ENCODE measurements around the gene PAGR1. TPM values are rescaled to one million over a fixed set of nuclear protein-coding genes. Genes with fewer than 3 reads are reported as not detected.
A peak's percentile ranks its signal among the peaks of the same experiment; 100 is the strongest.

Gene PAGR1
- total and polyA plus RNA-seq, 10 of the 15 experiments (the other 5 are each of a cell fraction or from before 2014, with no cell fraction given) = 1.1 to 57.7 (median 23.4) TPM

DNA sequence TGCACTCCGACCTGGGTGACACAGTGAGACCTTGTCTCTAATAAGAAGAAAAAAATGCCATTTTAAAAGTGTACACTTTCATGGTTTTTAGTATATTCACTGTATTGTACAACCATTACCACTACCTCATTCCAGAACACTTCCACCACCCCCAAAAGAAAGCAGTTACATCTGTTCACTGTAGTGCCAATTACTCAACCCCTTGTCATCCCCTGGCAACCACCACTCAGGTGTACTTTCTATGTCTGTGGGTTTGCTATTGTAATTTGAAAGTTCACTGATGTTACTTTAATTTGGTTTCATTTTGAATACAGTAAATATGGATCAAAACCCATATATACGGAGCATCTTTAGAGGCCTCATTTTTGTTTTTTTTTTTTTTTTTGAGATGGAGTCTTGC is 31.8 kb upstream of the PAGR1 start:
- BruUV-seq (replicated peaks) = no TSS peak
- H3K9ac ChIP-seq (ENCODE audit: control insufficient read depth, insufficient read depth, low read length) = no peak overlapping the region
- SMC1A ChIA-PET (ENCODE audit: uncharacterized antibody, unreplicated experiment) = interaction anchor here (0.7 to 2.2 kb wide), 5 partner anchors 29 to 81 kb away, joined by 3 to 10 read pairs (median 4); no protein-coding TSS in a partner anchor
- POLR2A ChIA-PET = no interaction called here
- DNase-seq (ENCODE audit: low read depth, low spot score) (no peak), FAIRE-seq (no peak), ATAC-seq (peak; percentile 74)
- intact Hi-C loops (cut with micrococcal nuclease; ENCODE audit: unreplicated experiment) (loop anchor here (5.0 kb wide), 1 partner anchor 37 kb away; the partner anchor contains the start of gene C16orf54), in situ Hi-C loops (cut with MboI) (loop anchor here (5.0 kb wide), 1 partner anchor 52 kb away; no protein-coding TSS in a partner anchor)
- H3K4me3 ChIP-seq = no peak overlapping the region
- H3K4me2 ChIP-seq (ENCODE audit: control insufficient read depth, insufficient read depth) = no peak overlapping the region
- H2AFZ ChIP-seq (ENCODE audit: control insufficient read depth, low read depth, low read length) = no peak overlapping the region
- CTCF ChIA-PET = interaction anchor here (1.0 to 3.4 kb wide), 12 partner anchors 10 to 82 kb away, joined by 3 to 24 read pairs (median 5); no protein-coding TSS in a partner anchor
- no peak overlapping the region for H3K27ac ChIP-seq (ENCODE audit: control insufficient read depth, insufficient read depth)
- H3K4me1 ChIP-seq (ENCODE audit: control insufficient read depth, insufficient read depth, low read length) = peaks cover 7% of the 10 kb centered on the region
- RAD21 ChIA-PET (ENCODE audit: unreplicated experiment) = interaction anchor here (1.5 to 1.6 kb wide), 3 partner anchors 29 to 84 kb away, joined by 5 to 8 read pairs (median 6); no protein-coding TSS in a partner anchor
- H3K9me3 ChIP-seq (replicated peaks; ENCODE audit: control insufficient read depth, insufficient read depth, low read length) = no peaks in the 10 kb centered on the region
- no peaks in the 10 kb centered on the region for H3K27me3 ChIP-seq (replicated peaks in 1 of 2; ENCODE audit: control insufficient read depth in 2 of 2, insufficient read depth in 2 of 2, low read length in 1 of 2)
- no peak for TF ChIP-seq YY1 (IDR thresholded peaks at IDR 0.05; ENCODE audit: low read depth, low read length)
- TF ChIP-seq CBX5 (IDR thresholded peaks at IDR 0.05; ENCODE audit: low read depth) = no peak
- TF ChIP-seq, protein P1, sequence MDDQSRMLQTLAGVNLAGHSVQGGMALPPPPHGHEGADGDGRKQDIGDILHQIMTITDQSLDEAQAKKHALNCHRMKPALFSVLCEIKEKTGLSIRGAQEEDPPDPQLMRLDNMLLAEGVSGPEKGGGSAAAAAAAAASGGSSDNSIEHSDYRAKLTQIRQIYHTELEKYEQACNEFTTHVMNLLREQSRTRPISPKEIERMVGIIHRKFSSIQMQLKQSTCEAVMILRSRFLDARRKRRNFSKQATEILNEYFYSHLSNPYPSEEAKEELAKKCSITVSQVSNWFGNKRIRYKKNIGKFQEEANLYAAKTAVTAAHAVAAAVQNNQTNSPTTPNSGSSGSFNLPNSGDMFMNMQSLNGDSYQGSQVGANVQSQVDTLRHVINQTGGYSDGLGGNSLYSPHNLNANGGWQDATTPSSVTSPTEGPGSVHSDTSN (IDR thresholded peaks at IDR 0.05; ENCODE audit: insufficient replicate concordance, low read depth, low read length) = peak; percentile 41
- no peak for TF ChIP-seq SMARCA5 (IDR thresholded peaks at IDR 0.05)
- TF ChIP-seq CREB1 (IDR thresholded peaks at IDR 0.05; ENCODE audit: low read depth) = no peak
- TF ChIP-seq TBL1XR1 (IDR thresholded peaks at IDR 0.05; ENCODE audit: low read depth, low read length) = no peak
- no peak for TF ChIP-seq KLF5 (IDR thresholded peaks at IDR 0.05; ENCODE audit: partially characterized antibody)
- no peak for TF ChIP-seq SMC3 (IDR thresholded peaks at IDR 0.05; ENCODE audit: borderline replicate concordance, low read length)
- no peak for TF ChIP-seq RBBP5 (conservative IDR thresholded peaks at IDR 0.05)
- TF ChIP-seq KDM1A (IDR thresholded peaks at IDR 0.05; ENCODE audit: borderline replicate concordance) = no peak
- TF ChIP-seq SREBF1 (IDR thresholded peaks at IDR 0.05; ENCODE audit: low read length) = no peak
- TF ChIP-seq, protein P2, sequence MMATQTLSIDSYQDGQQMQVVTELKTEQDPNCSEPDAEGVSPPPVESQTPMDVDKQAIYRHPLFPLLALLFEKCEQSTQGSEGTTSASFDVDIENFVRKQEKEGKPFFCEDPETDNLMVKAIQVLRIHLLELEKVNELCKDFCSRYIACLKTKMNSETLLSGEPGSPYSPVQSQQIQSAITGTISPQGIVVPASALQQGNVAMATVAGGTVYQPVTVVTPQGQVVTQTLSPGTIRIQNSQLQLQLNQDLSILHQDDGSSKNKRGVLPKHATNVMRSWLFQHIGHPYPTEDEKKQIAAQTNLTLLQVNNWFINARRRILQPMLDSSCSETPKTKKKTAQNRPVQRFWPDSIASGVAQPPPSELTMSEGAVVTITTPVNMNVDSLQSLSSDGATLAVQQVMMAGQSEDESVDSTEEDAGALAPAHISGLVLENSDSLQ (IDR thresholded peaks at IDR 0.05) = peak; percentile 89
- TF ChIP-seq POLR2A (IDR thresholded peaks at IDR 0.05; ENCODE audit: low read depth, low read length) = no peak
- TF ChIP-seq STAT1 (conservative IDR thresholded peaks at IDR 0.05) = no peak
- TF ChIP-seq IKZF2 (IDR thresholded peaks at IDR 0.05) = no peak
- H3K79me2 ChIP-seq (ENCODE audit: control insufficient read depth, insufficient read depth, low read length) = no peaks in the 10 kb centered on the region
- WGBS (ENCODE audit: insufficient coverage, insufficient replicate concordance, low lambda C conversion rate, missing lambda C conversion rate) = 92% methylated on average over 2 of the region's 2 CpGs
- no peaks in the 10 kb centered on the region for H4K20me1 ChIP-seq (ENCODE audit: control insufficient read depth, insufficient read depth)
- H3K36me3 ChIP-seq (ENCODE audit: control insufficient read depth in 2 of 2, insufficient read depth in 2 of 2, low read length in 1 of 2) = no peaks in the 10 kb centered on the region
